Measurements from ENCODE around the gene PTGDR2.

PTGDR2 gene

GRCh38 chr11:60879971-60880588 is 24.3 kb upstream of the PTGDR2 start:
- no peak for TF ChIP-seq CTCF (conservative IDR thresholded peaks at IDR 0.05)
- peak overlapping the region; percentile 71 for H3K27ac ChIP-seq

GRCh38 chr11:60879104-60879503 is 23.4 kb upstream of the PTGDR2 start:
- no peak for TF ChIP-seq CTCF (conservative IDR thresholded peaks at IDR 0.05)
- no peak overlapping the region for H3K27ac ChIP-seq

- H3K27ac ChIP-seq, result no peak overlapping the region
- TF ChIP-seq CTCF (conservative IDR thresholded peaks at IDR 0.05), result no peak
These were observed 22.7 kb upstream of the PTGDR2 start for GRCh38 chr11:60878245-60879101.

GRCh38 chr11:60876168-60876485 is 20.4 kb upstream of the PTGDR2 start:
- H3K27ac ChIP-seq, result no peak overlapping the region
- no peak for TF ChIP-seq CTCF (conservative IDR thresholded peaks at IDR 0.05)

GRCh38 chr11:60875366-60876167 is 19.8 kb upstream of the PTGDR2 start:
- no peak for TF ChIP-seq CTCF (conservative IDR thresholded peaks at IDR 0.05)
- no peak overlapping the region for H3K27ac ChIP-seq

- TF ChIP-seq CTCF (conservative IDR thresholded peaks at IDR 0.05), result no peak
- H3K27ac ChIP-seq, result 0 out of 2 replicates have a peak overlapping the region, but pooled peaks have one; percentile 5
These were observed 18.9 kb upstream of the PTGDR2 start for GRCh38 chr11:60874421-60875365.
